Measurements from ENCODE around the gene SMU1. TPM values are rescaled to one million over a fixed set of nuclear protein-coding genes. Genes with fewer than 3 reads are reported as not detected.

SMU1 gene
- total and polyA plus RNA-seq, 2 of the 13 experiments (the other 11 are each of a cell fraction or from before 2014, with no cell fraction given): 12.9 to 36.6 TPM

DNA sequence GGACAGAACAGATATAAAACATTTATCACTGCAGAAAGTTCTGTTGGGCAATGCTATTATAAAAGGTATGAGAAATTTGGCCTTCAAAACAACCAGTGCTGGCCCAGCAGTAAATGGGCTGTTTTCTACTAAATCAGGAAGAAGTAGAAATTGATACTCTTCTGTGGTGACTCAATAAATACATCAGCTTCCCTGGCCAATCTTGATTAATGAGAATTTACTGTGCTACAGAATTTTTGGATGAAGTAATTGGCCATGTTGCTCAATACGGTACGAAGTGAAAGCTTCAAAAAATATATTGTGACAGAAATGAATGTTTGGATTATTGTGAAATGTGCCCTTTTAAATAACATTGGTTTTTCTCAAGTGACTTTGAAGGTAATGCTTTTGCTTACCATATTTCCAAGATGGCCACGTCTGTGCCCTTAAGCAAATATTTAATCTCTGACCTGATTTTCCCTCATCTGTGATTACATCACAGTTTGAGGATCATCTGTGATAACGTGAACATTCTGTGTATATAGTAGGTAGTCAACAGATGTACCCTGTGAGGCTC, 47.2 kb downstream of the SMU1 start (continued):
- TF ChIP-seq NFKB2 (CRISPR knock-in tag; IDR thresholded peaks at IDR 0.05; ENCODE audit: borderline replicate concordance): no peak
- TF ChIP-seq, protein P1, sequence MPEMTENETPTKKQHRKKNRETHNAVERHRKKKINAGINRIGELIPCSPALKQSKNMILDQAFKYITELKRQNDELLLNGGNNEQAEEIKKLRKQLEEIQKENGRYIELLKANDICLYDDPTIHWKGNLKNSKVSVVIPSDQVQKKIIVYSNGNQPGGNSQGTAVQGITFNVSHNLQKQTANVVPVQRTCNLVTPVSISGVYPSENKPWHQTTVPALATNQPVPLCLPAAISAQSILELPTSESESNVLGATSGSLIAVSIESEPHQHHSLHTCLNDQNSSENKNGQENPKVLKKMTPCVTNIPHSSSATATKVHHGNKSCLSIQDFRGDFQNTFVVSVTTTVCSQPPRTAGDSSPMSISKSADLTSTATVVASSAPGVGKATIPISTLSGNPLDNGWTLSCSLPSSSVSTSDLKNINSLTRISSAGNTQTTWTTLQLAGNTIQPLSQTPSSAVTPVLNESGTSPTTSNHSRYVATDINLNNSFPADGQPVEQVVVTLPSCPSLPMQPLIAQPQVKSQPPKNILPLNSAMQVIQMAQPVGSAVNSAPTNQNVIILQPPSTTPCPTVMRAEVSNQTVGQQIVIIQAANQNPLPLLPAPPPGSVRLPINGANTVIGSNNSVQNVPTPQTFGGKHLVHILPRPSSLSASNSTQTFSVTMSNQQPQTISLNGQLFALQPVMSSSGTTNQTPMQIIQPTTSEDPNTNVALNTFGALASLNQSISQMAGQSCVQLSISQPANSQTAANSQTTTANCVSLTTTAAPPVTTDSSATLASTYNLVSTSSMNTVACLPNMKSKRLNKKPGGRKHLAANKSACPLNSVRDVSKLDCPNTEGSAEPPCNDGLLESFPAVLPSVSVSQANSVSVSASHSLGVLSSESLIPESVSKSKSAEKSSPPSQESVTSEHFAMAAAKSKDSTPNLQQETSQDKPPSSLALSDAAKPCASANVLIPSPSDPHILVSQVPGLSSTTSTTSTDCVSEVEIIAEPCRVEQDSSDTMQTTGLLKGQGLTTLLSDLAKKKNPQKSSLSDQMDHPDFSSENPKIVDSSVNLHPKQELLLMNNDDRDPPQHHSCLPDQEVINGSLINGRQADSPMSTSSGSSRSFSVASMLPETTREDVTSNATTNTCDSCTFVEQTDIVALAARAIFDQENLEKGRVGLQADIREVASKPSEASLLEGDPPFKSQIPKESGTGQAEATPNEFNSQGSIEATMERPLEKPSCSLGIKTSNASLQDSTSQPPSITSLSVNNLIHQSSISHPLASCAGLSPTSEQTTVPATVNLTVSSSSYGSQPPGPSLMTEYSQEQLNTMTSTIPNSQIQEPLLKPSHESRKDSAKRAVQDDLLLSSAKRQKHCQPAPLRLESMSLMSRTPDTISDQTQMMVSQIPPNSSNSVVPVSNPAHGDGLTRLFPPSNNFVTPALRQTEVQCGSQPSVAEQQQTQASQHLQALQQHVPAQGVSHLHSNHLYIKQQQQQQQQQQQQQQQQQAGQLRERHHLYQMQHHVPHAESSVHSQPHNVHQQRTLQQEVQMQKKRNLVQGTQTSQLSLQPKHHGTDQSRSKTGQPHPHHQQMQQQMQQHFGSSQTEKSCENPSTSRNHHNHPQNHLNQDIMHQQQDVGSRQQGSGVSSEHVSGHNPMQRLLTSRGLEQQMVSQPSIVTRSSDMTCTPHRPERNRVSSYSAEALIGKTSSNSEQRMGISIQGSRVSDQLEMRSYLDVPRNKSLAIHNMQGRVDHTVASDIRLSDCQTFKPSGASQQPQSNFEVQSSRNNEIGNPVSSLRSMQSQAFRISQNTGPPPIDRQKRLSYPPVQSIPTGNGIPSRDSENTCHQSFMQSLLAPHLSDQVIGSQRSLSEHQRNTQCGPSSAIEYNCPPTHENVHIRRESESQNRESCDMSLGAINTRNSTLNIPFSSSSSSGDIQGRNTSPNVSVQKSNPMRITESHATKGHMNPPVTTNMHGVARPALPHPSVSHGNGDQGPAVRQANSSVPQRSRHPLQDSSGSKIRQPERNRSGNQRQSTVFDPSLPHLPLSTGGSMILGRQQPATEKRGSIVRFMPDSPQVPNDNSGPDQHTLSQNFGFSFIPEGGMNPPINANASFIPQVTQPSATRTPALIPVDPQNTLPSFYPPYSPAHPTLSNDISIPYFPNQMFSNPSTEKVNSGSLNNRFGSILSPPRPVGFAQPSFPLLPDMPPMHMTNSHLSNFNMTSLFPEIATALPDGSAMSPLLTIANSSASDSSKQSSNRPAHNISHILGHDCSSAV (CRISPR knock-in tag; IDR thresholded peaks at IDR 0.05; ENCODE audit: borderline replicate concordance): no peak
- TF ChIP-seq ZFX (CRISPR knock-in tag; IDR thresholded peaks at IDR 0.05; ENCODE audit: low read depth): no peak
- TF ChIP-seq KLF9 (CRISPR knock-in tag; IDR thresholded peaks at IDR 0.05; ENCODE audit: low read depth): no peak
- no peak for TF ChIP-seq ZNF556 (CRISPR knock-in tag; IDR thresholded peaks at IDR 0.05; ENCODE audit: borderline replicate concordance)
- TF ChIP-seq ZNF510 (CRISPR knock-in tag; IDR thresholded peaks at IDR 0.05; ENCODE audit: low read depth): no peak
- TF ChIP-seq RARG (CRISPR knock-in tag; IDR thresholded peaks at IDR 0.05; ENCODE audit: low read depth): no peak
- TF ChIP-seq, protein P2, sequence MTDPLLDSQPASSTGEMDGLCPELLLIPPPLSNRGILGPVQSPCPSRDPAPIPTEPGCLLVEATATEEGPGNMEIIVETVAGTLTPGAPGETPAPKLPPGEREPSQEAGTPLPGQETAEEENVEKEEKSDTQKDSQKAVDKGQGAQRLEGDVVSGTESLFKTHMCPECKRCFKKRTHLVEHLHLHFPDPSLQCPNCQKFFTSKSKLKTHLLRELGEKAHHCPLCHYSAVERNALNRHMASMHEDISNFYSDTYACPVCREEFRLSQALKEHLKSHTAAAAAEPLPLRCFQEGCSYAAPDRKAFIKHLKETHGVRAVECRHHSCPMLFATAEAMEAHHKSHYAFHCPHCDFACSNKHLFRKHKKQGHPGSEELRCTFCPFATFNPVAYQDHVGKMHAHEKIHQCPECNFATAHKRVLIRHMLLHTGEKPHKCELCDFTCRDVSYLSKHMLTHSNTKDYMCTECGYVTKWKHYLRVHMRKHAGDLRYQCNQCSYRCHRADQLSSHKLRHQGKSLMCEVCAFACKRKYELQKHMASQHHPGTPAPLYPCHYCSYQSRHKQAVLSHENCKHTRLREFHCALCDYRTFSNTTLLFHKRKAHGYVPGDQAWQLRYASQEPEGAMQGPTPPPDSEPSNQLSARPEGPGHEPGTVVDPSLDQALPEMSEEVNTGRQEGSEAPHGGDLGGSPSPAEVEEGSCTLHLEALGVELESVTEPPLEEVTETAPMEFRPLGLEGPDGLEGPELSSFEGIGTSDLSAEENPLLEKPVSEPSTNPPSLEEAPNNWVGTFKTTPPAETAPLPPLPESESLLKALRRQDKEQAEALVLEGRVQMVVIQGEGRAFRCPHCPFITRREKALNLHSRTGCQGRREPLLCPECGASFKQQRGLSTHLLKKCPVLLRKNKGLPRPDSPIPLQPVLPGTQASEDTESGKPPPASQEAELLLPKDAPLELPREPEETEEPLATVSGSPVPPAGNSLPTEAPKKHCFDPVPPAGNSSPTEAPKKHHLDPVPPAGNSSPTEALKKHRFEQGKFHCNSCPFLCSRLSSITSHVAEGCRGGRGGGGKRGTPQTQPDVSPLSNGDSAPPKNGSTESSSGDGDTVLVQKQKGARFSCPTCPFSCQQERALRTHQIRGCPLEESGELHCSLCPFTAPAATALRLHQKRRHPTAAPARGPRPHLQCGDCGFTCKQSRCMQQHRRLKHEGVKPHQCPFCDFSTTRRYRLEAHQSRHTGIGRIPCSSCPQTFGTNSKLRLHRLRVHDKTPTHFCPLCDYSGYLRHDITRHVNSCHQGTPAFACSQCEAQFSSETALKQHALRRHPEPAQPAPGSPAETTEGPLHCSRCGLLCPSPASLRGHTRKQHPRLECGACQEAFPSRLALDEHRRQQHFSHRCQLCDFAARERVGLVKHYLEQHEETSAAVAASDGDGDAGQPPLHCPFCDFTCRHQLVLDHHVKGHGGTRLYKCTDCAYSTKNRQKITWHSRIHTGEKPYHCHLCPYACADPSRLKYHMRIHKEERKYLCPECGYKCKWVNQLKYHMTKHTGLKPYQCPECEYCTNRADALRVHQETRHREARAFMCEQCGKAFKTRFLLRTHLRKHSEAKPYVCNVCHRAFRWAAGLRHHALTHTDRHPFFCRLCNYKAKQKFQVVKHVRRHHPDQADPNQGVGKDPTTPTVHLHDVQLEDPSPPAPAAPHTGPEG (CRISPR knock-in tag; IDR thresholded peaks at IDR 0.05): no peak
- TF ChIP-seq ZNF329 (CRISPR knock-in tag; IDR thresholded peaks at IDR 0.05; ENCODE audit: low read depth): no peak
- no peak for TF ChIP-seq MAFF (IDR thresholded peaks at IDR 0.05; ENCODE audit: low read depth, low read length)
- TF ChIP-seq, protein P3, sequence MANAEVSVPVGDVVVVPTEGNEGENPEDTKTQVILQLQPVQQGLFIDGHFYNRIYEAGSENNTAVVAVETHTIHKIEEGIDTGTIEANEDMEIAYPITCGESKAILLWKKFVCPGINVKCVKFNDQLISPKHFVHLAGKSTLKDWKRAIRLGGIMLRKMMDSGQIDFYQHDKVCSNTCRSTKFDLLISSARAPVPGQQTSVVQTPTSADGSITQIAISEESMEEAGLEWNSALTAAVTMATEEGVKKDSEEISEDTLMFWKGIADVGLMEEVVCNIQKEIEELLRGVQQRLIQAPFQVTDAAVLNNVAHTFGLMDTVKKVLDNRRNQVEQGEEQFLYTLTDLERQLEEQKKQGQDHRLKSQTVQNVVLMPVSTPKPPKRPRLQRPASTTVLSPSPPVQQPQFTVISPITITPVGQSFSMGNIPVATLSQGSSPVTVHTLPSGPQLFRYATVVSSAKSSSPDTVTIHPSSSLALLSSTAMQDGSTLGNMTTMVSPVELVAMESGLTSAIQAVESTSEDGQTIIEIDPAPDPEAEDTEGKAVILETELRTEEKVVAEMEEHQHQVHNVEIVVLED (CRISPR knock-in tag; IDR thresholded peaks at IDR 0.05; ENCODE audit: borderline replicate concordance): no peak
